ENCODE results near the gene KRT2. TPM values are rescaled to one million over a fixed set of nuclear protein-coding genes. Genes with fewer than 3 reads are reported as not detected.

KRT2 gene
- total and polyA plus RNA-seq, 2 of the 8 experiments (the other 6 are each of a cell fraction or from before 2014, with no cell fraction given), result not detected

- Histone ChIP-seq H4K8ac (ENCODE audit: extremely low read depth, insufficient read depth, low read length) (no peak overlapping the region), H3K79me2 (ENCODE audit: control insufficient read depth in 1 of 2, insufficient read depth in 2 of 2, low read length in 2 of 2) (no peaks in the 10 kb centered on the region), H2BK15ac (ENCODE audit: low read length) (no peak overlapping the region), H3K4me1 (replicated peaks in 1 of 4; ENCODE audit: control insufficient read depth in 3 of 4, insufficient read depth in 4 of 4, low read length in 3 of 4) (no peaks in the 10 kb centered on the region), H2AFZ (ENCODE audit: low read length) (no peak overlapping the region), H4K91ac (replicated peaks; ENCODE audit: insufficient read length, low read length) (no peak overlapping the region), H3K23me2 (ENCODE audit: low read depth, low read length) (no peaks in the 10 kb centered on the region; the same call in 1 of the 2 replicates), H2BK20ac (ENCODE audit: low read length) (no peak overlapping the region), H2AK5ac (ENCODE audit: low read depth, low read length) (no peak overlapping the region), H2BK5ac (ENCODE audit: low read depth, low read length) (no peak overlapping the region), H2BK120ac (replicated peaks; ENCODE audit: low read depth, low read length) (no peak overlapping the region), H3K18ac (ENCODE audit: extremely low read depth, low read length) (no peak overlapping the region), H3K36me3 (ENCODE audit: control insufficient read depth in 2 of 4, insufficient read depth in 4 of 4, low read length in 3 of 4) (no peaks in the 10 kb centered on the region), H3K9ac (replicated peaks in 1 of 4; ENCODE audit: extremely low read depth in 1 of 4, low read depth in 3 of 4, low read length in 3 of 4) (no peak overlapping the region), H3K27me3 (replicated peaks in 1 of 4; ENCODE audit: control insufficient read depth in 3 of 4, extremely low read depth in 1 of 4, insufficient read depth in 3 of 4, low read length in 3 of 4) (no peaks in the 10 kb centered on the region), H4K5ac (ENCODE audit: insufficient read length, low read depth, low read length) (no peak overlapping the region), H3K4me3 (ENCODE audit: extremely low read depth in 1 of 4, insufficient read depth in 2 of 4, low read depth in 3 of 4, low read length in 4 of 4) (no peak overlapping the region), H3K14ac (ENCODE audit: insufficient read length) (no peak overlapping the region), H3K23ac (ENCODE audit: insufficient read length) (no peak overlapping the region), H3K4ac (replicated peaks; ENCODE audit: insufficient read length, low read depth, low read length) (no peak overlapping the region), H3K56ac (replicated peaks; ENCODE audit: insufficient read length, low read depth, low read length) (no peak overlapping the region), H4K20me1 (replicated peaks in 1 of 2; ENCODE audit: control insufficient read depth in 1 of 2, insufficient read depth in 2 of 2, low read length in 2 of 2) (no peaks in the 10 kb centered on the region), H3K4me2 (ENCODE audit: insufficient read depth in 1 of 2, low read depth in 2 of 2, low read length in 2 of 2) (no peak overlapping the region), H3K79me1 (ENCODE audit: low read depth, low read length) (no peaks in the 10 kb centered on the region), H3K9me3 (ENCODE audit: insufficient read depth in 2 of 2, low read depth in 1 of 2, low read length in 1 of 2) (no peaks in the 10 kb centered on the region), H2BK12ac (ENCODE audit: low read depth, low read length) (no peak overlapping the region), H3K27ac (ENCODE audit: low read depth, low read length) (no peak overlapping the region)
- DNase-seq (ENCODE audit: low read depth in 1 of 2, low spot score in 2 of 2), result no peak
- no peak for FAIRE-seq
- TF ChIP-seq TAF1 (IDR thresholded peaks at IDR 0.05; ENCODE audit: low read depth, low read length) (no peak), RXRA (IDR thresholded peaks at IDR 0.05; ENCODE audit: insufficient read depth, low read depth, low read length) (no peak), CHD2 (IDR thresholded peaks at IDR 0.05; ENCODE audit: low read length) (no peak), TCF12 (IDR thresholded peaks at IDR 0.05; ENCODE audit: low read depth, low read length) (no peak), SUZ12 (IDR thresholded peaks at IDR 0.05; ENCODE audit: low read length) (no peak), CTCF (IDR thresholded peaks at IDR 0.05; ENCODE audit: control extremely low read depth in 1 of 3, insufficient read depth in 1 of 3, low read depth in 1 of 3, low read length in 3 of 3) (no peak)
- CTCF ChIA-PET (ENCODE audit: partially characterized antibody), result interaction anchor here (1.1 to 2.5 kb wide), 6 partner anchors 11 to 301 kb away, joined by 3 to 11 read pairs (median 4); no protein-coding TSS in a partner anchor
- 77% methylated on average over 5 of the region's 5 CpGs; no CpG with 5 or more reads in 1 of the 2 experiments for WGBS, 2 experiments (ENCODE audit: extremely low coverage in 1 of 2, insufficient coverage in 1 of 2, insufficient read length in 1 of 2, insufficient replicate concordance in 2 of 2, low coverage in 1 of 2, low lambda C conversion rate in 2 of 2, missing lambda C conversion rate in 1 of 2)
- POLR2A ChIA-PET (ENCODE audit: partially characterized antibody), result no interaction called here
These were observed 27.9 kb upstream of the KRT2 start for GRCh38 chr12:52679875-52680274.
